Measurements from ENCODE around the gene DMRT3. TPM values are rescaled to one million over a fixed set of nuclear protein-coding genes. Genes with fewer than 3 reads are reported as not detected.

Gene DMRT3
- total and polyA plus RNA-seq, 2 of the 8 experiments (the other 6 are each of a cell fraction or from before 2014, with no cell fraction given): not detected

DNA sequence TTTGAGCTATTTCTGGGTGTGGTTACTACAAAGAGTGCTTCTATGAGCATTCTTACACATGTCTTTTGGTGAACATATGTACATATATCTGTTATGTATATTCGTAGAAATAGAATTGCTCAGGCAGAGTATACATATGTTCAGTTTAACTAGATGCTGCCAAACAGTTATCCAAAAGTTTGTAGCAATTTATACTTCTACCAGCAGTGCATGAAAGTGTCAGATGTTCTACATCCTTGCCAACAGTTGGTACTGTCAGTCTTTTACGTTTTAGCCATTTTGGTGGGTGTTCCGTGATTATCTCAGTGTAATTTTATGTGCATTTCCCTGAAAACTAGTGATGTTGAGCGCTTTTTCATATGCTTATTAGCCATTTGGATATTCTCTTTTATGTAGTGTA is 37.8 kb downstream of the DMRT3 start:
- no peak overlapping the region for H2BK120ac ChIP-seq (replicated peaks; ENCODE audit: low read depth, low read length)
- peaks cover 0 to 2% (median 0%) of the 10 kb centered on the region in 4 experiments; a peak in 2 of 7 replicates for H3K27me3 ChIP-seq (replicated peaks in 1 of 4; ENCODE audit: control insufficient read depth in 3 of 4, extremely low read depth in 1 of 4, insufficient read depth in 3 of 4, low read length in 3 of 4)
- H4K8ac ChIP-seq (ENCODE audit: extremely low read depth, insufficient read depth, low read length): no peak overlapping the region
- no peak overlapping the region for H3K14ac ChIP-seq (ENCODE audit: insufficient read length)
- 73% methylated on average over 4 of the region's 4 CpGs; no CpG with 5 or more reads in 1 of the 2 experiments for WGBS, 2 experiments (ENCODE audit: extremely low coverage in 1 of 2, insufficient coverage in 1 of 2, insufficient read length in 1 of 2, insufficient replicate concordance in 2 of 2, low coverage in 1 of 2, low lambda C conversion rate in 2 of 2, missing lambda C conversion rate in 1 of 2)
- ChIA-PET POLR2A (ENCODE audit: partially characterized antibody) (no interaction called here), CTCF (ENCODE audit: partially characterized antibody) (no interaction called here)
- TF ChIP-seq CTBP2 (IDR thresholded peaks at IDR 0.05; ENCODE audit: borderline replicate concordance, insufficient read depth, insufficient read length, low read length) (no peak), PHF8 (conservative IDR thresholded peaks at IDR 0.05; ENCODE audit: low read depth, low read length) (no peak), NRF1 (IDR thresholded peaks at IDR 0.05; ENCODE audit: low read depth, low read length) (no peak), SP4 (IDR thresholded peaks at IDR 0.05; ENCODE audit: low read length) (no peak), RNF2 (IDR thresholded peaks at IDR 0.05; ENCODE audit: borderline replicate concordance, low read depth, low read length, missing control alignments, poor library complexity, severe bottlenecking) (no peak), HDAC2 (IDR thresholded peaks at IDR 0.05; ENCODE audit: borderline replicate concordance in 1 of 2, low read depth in 2 of 2, low read length in 2 of 2) (no peak), TBP (IDR thresholded peaks at IDR 0.05; ENCODE audit: low read depth, low read length) (no peak), GABPA (IDR thresholded peaks at IDR 0.05; ENCODE audit: borderline replicate concordance, insufficient read depth, low read length) (no peak), BACH1 (IDR thresholded peaks at IDR 0.05; ENCODE audit: low read length) (no peak), SP2 (IDR thresholded peaks at IDR 0.05; ENCODE audit: low read length) (no peak), JUND (IDR thresholded peaks at IDR 0.05; ENCODE audit: low read length) (no peak), BCL11A (IDR thresholded peaks at IDR 0.05; ENCODE audit: low read depth in 2 of 2, low read length in 2 of 2) (no peak)
- no peak overlapping the region for H3K18ac ChIP-seq (ENCODE audit: extremely low read depth, low read length)
- no peaks in the 10 kb centered on the region; a peak in 1 of 7 replicates for H3K4me1 ChIP-seq (replicated peaks in 1 of 4; ENCODE audit: control insufficient read depth in 3 of 4, insufficient read depth in 4 of 4, low read length in 3 of 4)
- no peak overlapping the region for H3K23ac ChIP-seq (ENCODE audit: insufficient read length)
- no peak overlapping the region for H3K4me3 ChIP-seq (ENCODE audit: extremely low read depth in 1 of 4, insufficient read depth in 2 of 4, low read depth in 3 of 4, low read length in 4 of 4)
- no peak overlapping the region for H4K5ac ChIP-seq (ENCODE audit: insufficient read length, low read depth, low read length)
- no peak overlapping the region for H3K4ac ChIP-seq (replicated peaks; ENCODE audit: insufficient read length, low read depth, low read length)
- H3K4me2 ChIP-seq (ENCODE audit: insufficient read depth in 1 of 2, low read depth in 2 of 2, low read length in 2 of 2): no peak overlapping the region
- H2BK12ac ChIP-seq (ENCODE audit: low read depth, low read length): no peak overlapping the region
- H2AFZ ChIP-seq (ENCODE audit: low read length): no peak overlapping the region
- FAIRE-seq (no peak), DNase-seq (ENCODE audit: low read depth in 1 of 2, low spot score in 2 of 2) (no peak)
- no peak overlapping the region for H3K9ac ChIP-seq (replicated peaks in 1 of 4; ENCODE audit: extremely low read depth in 1 of 4, low read depth in 3 of 4, low read length in 3 of 4)
- no peak overlapping the region for H2BK15ac ChIP-seq (ENCODE audit: low read length)
- H2BK20ac ChIP-seq (ENCODE audit: low read length): no peak overlapping the region
- H3K23me2 ChIP-seq (ENCODE audit: low read depth, low read length): no peaks in the 10 kb centered on the region
- H3K79me1 ChIP-seq (ENCODE audit: low read depth, low read length): no peaks in the 10 kb centered on the region
- H4K20me1 ChIP-seq (replicated peaks in 1 of 2; ENCODE audit: control insufficient read depth in 1 of 2, insufficient read depth in 2 of 2, low read length in 2 of 2): no peaks in the 10 kb centered on the region
- H3K79me2 ChIP-seq (ENCODE audit: control insufficient read depth in 1 of 2, insufficient read depth in 2 of 2, low read length in 2 of 2): no peaks in the 10 kb centered on the region
- H3K27ac ChIP-seq (ENCODE audit: low read depth, low read length): no peak overlapping the region
- no peak overlapping the region for H2BK5ac ChIP-seq (ENCODE audit: low read depth, low read length)
- peaks cover 3 to 16% of the 10 kb centered on the region in 2 experiments; a peak in 3 of 4 replicates for H3K9me3 ChIP-seq (ENCODE audit: insufficient read depth in 2 of 2, low read depth in 1 of 2, low read length in 1 of 2)
- H3K36me3 ChIP-seq (ENCODE audit: control insufficient read depth in 2 of 4, insufficient read depth in 4 of 4, low read length in 3 of 4): no peaks in the 10 kb centered on the region
- no peak overlapping the region for H4K91ac ChIP-seq (replicated peaks; ENCODE audit: insufficient read length, low read length)
- H2AK5ac ChIP-seq (ENCODE audit: low read depth, low read length): no peak overlapping the region
- no peak overlapping the region for H3K56ac ChIP-seq (replicated peaks; ENCODE audit: insufficient read length, low read depth, low read length)
